Activated CD8-positive, alpha-beta memory T cell treated with anti-CD3 and anti-CD28 coated beads, Interleukin-2, amount 50 U/mL, for 4 hours (primary cell): ENCODE data around the gene TNFSF13B.
"Not testable (repeated sequence)": the region's sequence is repeated elsewhere in the genome, so short reads cannot be mapped to it uniquely, and the experiment has no call there.

Experiments used
- DNase-seq: peaks from one replicate; pipeline ENCODE4 v3.0.0-alpha.2; 2020

TNFSF13B gene

DNA sequence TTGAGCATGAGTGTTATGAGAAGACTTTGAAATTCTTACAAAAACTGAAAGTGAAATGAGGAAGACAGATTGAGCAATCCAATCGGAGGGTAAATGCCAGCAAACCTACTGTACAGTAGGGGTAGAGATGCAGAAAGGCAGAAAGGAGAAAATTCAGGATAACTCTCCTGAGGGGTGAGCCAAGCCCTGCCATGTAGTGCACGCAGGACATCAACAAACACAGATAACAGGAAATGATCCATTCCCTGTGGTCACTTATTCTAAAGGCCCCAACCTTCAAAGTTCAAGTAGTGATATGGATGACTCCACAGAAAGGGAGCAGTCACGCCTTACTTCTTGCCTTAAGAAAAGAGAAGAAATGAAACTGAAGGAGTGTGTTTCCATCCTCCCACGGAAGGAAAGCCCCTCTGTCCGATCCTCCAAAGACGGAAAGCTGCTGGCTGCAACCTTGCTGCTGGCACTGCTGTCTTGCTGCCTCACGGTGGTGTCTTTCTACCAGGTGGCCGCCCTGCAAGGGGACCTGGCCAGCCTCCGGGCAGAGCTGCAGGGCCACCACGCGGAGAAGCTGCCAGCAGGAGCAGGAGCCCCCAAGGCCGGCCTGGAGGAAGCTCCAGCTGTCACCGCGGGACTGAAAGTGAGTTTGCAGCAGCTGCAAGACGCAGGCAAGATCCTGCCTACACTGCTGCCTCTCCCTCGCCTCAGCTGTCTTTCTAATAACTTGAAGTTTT, at the start of gene TNFSF13B:
TNFSF13B (plus strand) TSS at position 118 of the 728 bp plus-strand sequence; CDS start at position 296, 178 bp downstream.
- peak; percentile 25 for DNase-seq

DNA sequence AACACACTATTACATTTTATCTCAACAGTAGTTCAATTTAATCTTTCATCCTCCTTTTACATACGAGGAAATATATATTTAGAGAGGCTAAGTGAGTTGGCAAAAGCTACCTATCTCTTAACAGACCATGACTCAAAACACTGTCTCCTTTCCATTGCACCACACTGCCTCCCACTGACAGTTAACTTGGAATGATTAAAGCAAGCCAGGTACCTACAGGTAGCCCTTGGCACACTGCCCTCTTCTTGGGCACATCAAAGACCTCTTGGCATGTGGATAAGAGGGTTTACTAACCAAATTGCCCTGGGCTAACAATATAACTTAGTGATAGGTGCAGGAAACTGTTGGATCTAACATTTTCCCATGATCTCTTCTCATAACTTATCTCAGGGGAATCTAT, 49.5 kb upstream of the TNFSF13B start:
- no peak for DNase-seq

- DNase-seq = no peak
Observed at GRCh38 chr13:108223687-108224503, 45.6 kb upstream of the TNFSF13B start.

- DNase-seq = no peak
Observed at GRCh38 chr13:108225440-108225839, 44.1 kb upstream of the TNFSF13B start.

GRCh38 chr13:108226184-108226583, 43.3 kb upstream of the TNFSF13B start:
- no peak for DNase-seq

GRCh38 chr13:108227651-108228272, 41.8 kb upstream of the TNFSF13B start:
- no peak for DNase-seq

- DNase-seq = no peak
Observed at GRCh38 chr13:108230377-108230776, 39.1 kb upstream of the TNFSF13B start.

- DNase-seq = no peak
Observed at GRCh38 chr13:108249150-108249549, 20.4 kb upstream of the TNFSF13B start.

DNA sequence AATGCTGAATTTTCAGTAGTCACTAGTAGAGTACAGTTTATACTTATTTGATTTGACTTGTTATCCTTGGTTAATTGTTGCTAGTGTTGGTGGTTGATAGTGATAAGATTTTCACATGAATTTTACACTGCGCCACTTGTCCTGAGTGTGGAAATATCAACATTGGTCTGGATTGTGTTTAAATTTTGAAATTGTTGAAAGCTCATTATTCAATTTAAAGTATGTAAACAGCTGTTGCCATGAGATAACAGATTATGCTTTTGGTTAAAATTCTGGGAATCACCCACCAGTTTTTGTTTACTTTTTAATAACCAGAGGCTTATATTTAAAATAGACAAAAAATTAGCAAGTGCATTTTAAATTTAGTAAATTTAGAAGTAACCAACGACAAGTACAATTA, 12.3 kb upstream of the TNFSF13B start:
- DNase-seq = no peak

- DNase-seq = no peak
Observed at GRCh38 chr13:108263621-108264355, 5.7 kb upstream of the TNFSF13B start.

DNA sequence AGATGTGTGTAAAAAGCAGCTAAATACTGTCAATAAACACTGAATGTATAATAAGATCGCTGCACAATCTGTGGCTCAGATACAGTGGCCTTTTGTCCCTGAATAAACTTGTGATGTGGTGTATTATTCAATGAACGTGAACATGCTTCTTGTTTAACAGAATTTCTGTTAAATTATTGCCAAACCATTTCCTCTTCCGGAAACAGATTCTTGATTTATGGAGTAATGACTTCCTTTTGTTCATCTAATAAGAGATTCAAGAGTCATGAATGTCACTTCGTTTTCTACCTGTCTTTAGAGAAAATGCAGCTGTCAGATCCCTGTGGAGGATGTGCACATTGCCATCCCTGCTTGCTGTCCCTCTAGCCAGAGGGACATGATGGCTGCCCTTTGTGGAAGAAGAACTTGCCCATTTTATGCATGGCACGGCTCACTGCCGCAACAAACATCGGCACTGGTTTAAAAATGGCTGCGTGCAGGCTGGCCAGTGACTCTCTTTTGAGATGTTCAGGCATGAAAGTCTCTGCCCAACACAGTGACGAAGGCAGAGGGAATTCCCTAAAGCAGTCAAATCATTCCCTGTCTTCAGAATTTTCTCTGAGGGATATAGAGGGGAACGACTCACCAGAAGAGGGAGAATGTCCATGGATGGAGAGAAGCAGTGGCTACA, 3.1 kb upstream of the TNFSF13B start:
- no peak for DNase-seq

DNA sequence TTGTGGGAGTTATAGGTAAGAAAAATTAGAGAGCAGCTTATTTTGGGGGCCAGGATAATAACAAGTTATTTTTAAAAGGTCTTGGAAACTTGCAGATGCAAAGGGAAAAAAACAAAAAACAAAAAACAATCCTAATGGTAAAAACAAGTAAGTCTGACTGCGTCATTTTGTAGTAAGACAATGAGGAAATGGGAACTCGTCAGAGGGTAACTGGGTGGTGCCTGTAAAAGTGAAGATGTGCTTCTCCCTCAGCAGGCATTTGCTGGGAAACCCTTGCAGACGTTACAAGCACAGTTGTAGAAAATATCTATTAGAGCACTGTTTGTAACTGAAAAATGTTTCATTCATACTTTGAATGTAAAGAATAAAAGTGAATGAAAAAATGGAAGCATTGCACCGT, 2.2 kb upstream of the TNFSF13B start:
- DNase-seq = no peak

DNA sequence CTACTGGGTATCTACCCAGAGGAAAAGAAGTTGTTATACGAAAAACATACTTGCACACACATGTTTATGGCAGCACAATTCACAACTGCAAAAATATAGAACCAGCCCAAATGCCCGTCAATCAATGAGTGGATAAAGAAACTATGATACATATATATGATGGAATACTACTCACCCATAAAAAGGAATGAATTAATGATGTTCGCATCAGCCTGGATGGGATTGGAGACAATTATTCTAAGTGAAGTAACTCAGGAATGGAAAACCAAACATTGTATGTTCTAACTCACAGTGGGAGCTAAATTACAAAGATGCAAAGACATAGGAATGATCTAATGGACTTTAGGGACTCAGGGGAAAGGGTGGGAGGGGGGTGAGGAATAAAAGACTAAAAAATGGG, 1.7 kb upstream of the TNFSF13B start:
- not testable (repeated sequence) for DNase-seq

- no peak for DNase-seq
Observed at GRCh38 chr13:108268466-108269112, 929 bp upstream of the TNFSF13B start.

- no peak for DNase-seq
Observed at GRCh38 chr13:108270442-108270841, 924 bp downstream of the TNFSF13B start.

GRCh38 chr13:108272333-108272732, 2.8 kb downstream of the TNFSF13B start:
- no peak for DNase-seq

GRCh38 chr13:108273429-108274118, 4.1 kb downstream of the TNFSF13B start:
- DNase-seq = no peak

DNA sequence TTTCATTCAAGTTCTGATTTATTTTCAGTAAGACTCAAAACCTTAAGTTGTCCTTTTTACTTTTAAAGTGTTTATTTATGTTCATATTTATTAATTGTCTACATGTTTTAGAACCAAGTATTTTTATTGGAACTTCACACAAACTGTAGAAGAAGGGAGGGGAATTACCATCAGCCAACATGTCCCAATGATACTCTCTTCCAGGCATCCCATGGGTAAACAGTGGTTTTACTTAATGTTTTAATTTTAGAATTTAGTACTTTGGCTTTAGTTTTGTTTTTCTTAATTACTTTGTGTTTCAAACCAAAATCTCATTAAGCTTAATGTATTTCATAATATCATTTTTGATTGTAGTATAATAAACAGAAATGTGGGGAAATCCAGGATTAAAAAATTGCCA, 5.2 kb downstream of the TNFSF13B start:
- DNase-seq = no peak

DNA sequence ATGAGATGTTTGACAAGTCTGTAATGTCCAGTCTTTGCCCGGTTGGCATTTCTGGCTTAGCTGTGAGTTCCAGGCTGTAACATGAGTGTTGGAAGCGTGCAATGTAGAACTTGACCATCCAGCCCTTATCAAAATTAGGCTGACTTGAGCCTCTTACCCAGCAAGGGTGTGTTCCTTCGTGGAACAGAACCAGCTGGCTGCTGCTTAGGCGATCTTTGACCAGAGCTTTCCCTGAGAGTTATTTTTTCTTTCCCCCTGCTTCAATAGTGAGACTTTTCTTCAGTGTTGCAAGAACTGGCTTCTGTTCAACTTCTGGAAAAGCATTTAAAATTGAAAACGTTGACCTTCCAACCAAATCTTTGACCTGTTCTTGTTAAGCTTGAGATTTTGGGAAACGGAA, 6.5 kb downstream of the TNFSF13B start:
- DNase-seq = no peak

- DNase-seq = no peak
Observed at GRCh38 chr13:108278466-108278865, 8.9 kb downstream of the TNFSF13B start.

DNA sequence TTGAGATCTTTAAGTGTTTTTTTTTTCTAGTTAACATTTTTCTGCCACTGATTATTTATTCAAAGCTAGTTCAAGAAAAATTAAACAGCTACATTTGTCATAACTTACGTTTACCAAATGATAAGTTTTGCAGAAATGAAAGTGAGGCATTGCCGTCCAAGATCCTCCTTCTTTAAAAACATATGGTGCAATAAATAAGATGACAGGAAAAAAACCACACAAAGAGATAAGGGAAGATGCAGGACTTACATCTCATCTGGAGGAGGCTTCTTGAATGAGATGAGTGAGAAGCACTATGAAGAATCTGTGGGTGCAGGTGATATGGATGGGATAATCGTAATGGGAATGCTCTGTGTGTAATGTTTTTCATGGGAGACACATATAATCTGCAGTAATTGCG, 12.4 kb downstream of the TNFSF13B start:
- no peak for DNase-seq
